Endothelial cell of umbilical vein (primary cell): ENCODE data around the gene SLC8A1. TPM values are rescaled to one million over a fixed set of nuclear protein-coding genes. Genes with fewer than 3 reads are reported as not detected.

Experiments used
- BruUV-seq: library from RNA; stranded (reverse); fragments of 400-500 nt; replicated peaks from 2 replicates; lab custom pipeline; 2021; lab: Mats Ljungman, UMichigan
- CTCF ChIA-PET: fragments of 300-600, 350-600 bp; sonication (Branson Sonifier 250); formaldehyde crosslinking; loops from one replicate; lab custom pipeline; 2021; ENCODE audit warnings: antibody characterized with exemption, inconsistent platforms; lab: Charles Lee
- POLR2A ChIA-PET: fragments of 300-600, 350-600 bp; sonication (Branson Sonifier 250); formaldehyde crosslinking; loops from one replicate; lab custom pipeline; 2021; ENCODE audit warnings: antibody characterized with exemption, inconsistent platforms; lab: Charles Lee
- DNase-seq: peaks from one replicate; pipeline ENCODE4 v3.0.0-alpha.2; 2011; ENCODE audit warnings: low read depth, low spot score
- FAIRE-seq: peaks from 2 replicates; lab custom pipeline; 2011; peaks lifted over from hg19 to GRCh38; lab: Jason Lieb, UNC
- H2AFZ ChIP-seq: 2 replicates; pipeline ENCODE4 v1.6.0; 2012; ENCODE audit warnings: low read depth, low read length, control low read depth, inconsistent platforms
- H3K27ac ChIP-seq: 2 replicates; pipeline ENCODE4 v1.5.1; 2011; ENCODE audit warnings: low read depth, mild to moderate bottlenecking, control low read depth, low read length, moderate library complexity; ENCODE audit not compliant: insufficient read depth
- H3K27me3 ChIP-seq, 2 experiments: 2 replicates each; pipeline versions ENCODE4 v1.6.0 to v1.6.1; 2011; ENCODE audit warnings: low read length in 2 of 2, mixed read lengths in 1 of 2; ENCODE audit not compliant: control insufficient read depth in 2 of 2, insufficient read depth in 2 of 2
- H3K36me3 ChIP-seq, 2 experiments: 2 replicates in 1 of 2; 3 replicates in 1 of 2; pipeline ENCODE4 v1.5.1; 2011; ENCODE audit warnings: low read length in 2 of 2, mild to moderate bottlenecking in 1 of 2, moderate library complexity in 1 of 2; ENCODE audit not compliant: control insufficient read depth in 2 of 2, insufficient read depth in 2 of 2; ENCODE audit errors: extremely low read depth in 1 of 2
- H3K4me1 ChIP-seq: 3 replicates; pipeline ENCODE4 v1.5.1; 2011; ENCODE audit warnings: mild to moderate bottlenecking, low read length; ENCODE audit not compliant: control insufficient read depth, insufficient read depth; ENCODE audit errors: extremely low read depth
- H3K4me2 ChIP-seq: 2 replicates; pipeline ENCODE4 v1.6.1; 2011; ENCODE audit warnings: low read length, control low read depth, mixed read lengths; ENCODE audit not compliant: insufficient read depth
- H3K4me3 ChIP-seq, 3 experiments: fragments of 200-600 bp in 1 of 3; sonication (generic), shearing (Covaris generic) in 1 of 3; replicated peaks in 1 of 3; 2 replicates each; pipeline ENCODE4 v1.5.1; 2011 to 2016; ENCODE audit warnings: control low read depth in 3 of 3, low read length in 3 of 3, mild to moderate bottlenecking in 2 of 3, inconsistent platforms in 1 of 3, low read depth in 1 of 3, moderate library complexity in 1 of 3; ENCODE audit not compliant: insufficient read depth in 1 of 3
- H3K79me2 ChIP-seq: 2 replicates; pipeline ENCODE4 v1.6.0; 2012; ENCODE audit warnings: low read length, inconsistent platforms; ENCODE audit not compliant: control insufficient read depth, insufficient read depth
- H3K9ac ChIP-seq: replicated peaks from 2 replicates; pipeline ENCODE3; 2011; ENCODE audit warnings: low read length, control low read depth; ENCODE audit not compliant: insufficient read depth; ENCODE audit errors: extremely low read depth
- H3K9me1 ChIP-seq: replicated peaks from 3 replicates; pipeline ENCODE4 v1.6.0; 2011; ENCODE audit warnings: mild to moderate bottlenecking, low read length; ENCODE audit not compliant: control insufficient read depth, insufficient read depth; ENCODE audit errors: extremely low read depth
- H3K9me3 ChIP-seq: replicated peaks from 2 replicates; pipeline ENCODE4 v1.5.1; 2012; ENCODE audit warnings: low read length, inconsistent platforms; ENCODE audit not compliant: control insufficient read depth, insufficient read depth
- H4K20me1 ChIP-seq: replicated peaks from 2 replicates; pipeline ENCODE3; 2011; ENCODE audit warnings: mild to moderate bottlenecking, low read length; ENCODE audit not compliant: control insufficient read depth, insufficient read depth; ENCODE audit errors: extremely low read depth
- CTCF ChIP-seq, 2 donors: IDR thresholded peaks; 1 replicate in 1 of 2; 2 replicates in 1 of 2; pipeline ENCODE4 v1.5.1; 2011; ENCODE audit warnings: low read length in 2 of 2, mild to moderate bottlenecking in 2 of 2, moderate library complexity in 2 of 2, control low read depth in 1 of 2, inconsistent platforms in 1 of 2, low read depth in 1 of 2; ENCODE audit not compliant: insufficient read depth in 1 of 2; ENCODE audit errors: extremely low read depth in 1 of 2
- EZH2 ChIP-seq: IDR thresholded peaks from 2 replicates; pipeline ENCODE4 v1.6.1; 2012; ENCODE audit warnings: borderline replicate concordance, low read depth, mild to moderate bottlenecking, moderate library complexity, low read length, inconsistent platforms; ENCODE audit not compliant: severe bottlenecking
- FOS ChIP-seq: IDR thresholded peaks from 2 replicates; pipeline ENCODE4 v1.6.1; 2011; ENCODE audit warnings: mild to moderate bottlenecking, low read length, moderate library complexity, borderline replicate concordance; ENCODE audit not compliant: insufficient read depth
- GATA2 ChIP-seq: IDR thresholded peaks from 2 replicates; pipeline ENCODE4 v1.7.0; 2011; ENCODE audit warnings: low read depth, mild to moderate bottlenecking, moderate library complexity, mixed read lengths, low read length; ENCODE audit not compliant: insufficient read length, insufficient read depth
- JUN ChIP-seq: IDR thresholded peaks from 2 replicates; pipeline ENCODE4 v1.6.1; 2011; ENCODE audit warnings: borderline replicate concordance, low read depth; ENCODE audit not compliant: insufficient read length, insufficient read depth
- MAX ChIP-seq: IDR thresholded peaks from 2 replicates; pipeline ENCODE4 v1.6.1; 2011; ENCODE audit not compliant: insufficient read depth, insufficient read length
- MYC ChIP-seq: IDR thresholded peaks from one replicate; pipeline ENCODE4 v1.6.1; 2011; ENCODE audit warnings: mild to moderate bottlenecking, low read depth, low read length
- POLR2A ChIP-seq: IDR thresholded peaks from 2 replicates; pipeline ENCODE4 v1.6.1; 2012; ENCODE audit warnings: low read depth, mild to moderate bottlenecking, control low read depth, low read length
- POLR2AphosphoS5 ChIP-seq: IDR thresholded peaks from 2 replicates; pipeline ENCODE4 v1.6.1; 2012; ENCODE audit warnings: low read depth, mild to moderate bottlenecking, control low read depth, low read length, moderate library complexity; ENCODE audit not compliant: insufficient read depth
- dilution Hi-C: fragments of 300-500 bp; cut with MboI; formaldehyde crosslinking; loops from one replicate; pipeline ENCODE4 v1.15.0; 2019; ENCODE audit warnings: low sequenced_read_pairs; ENCODE audit not compliant: extremely low pct_ligation_motif_present
- intact Hi-C: fragments of 100-400 bp; cut with micrococcal nuclease; formaldehyde crosslinking; loops from one replicate; pipeline ENCODE4 v1.10.0; 2022
- polyA plus RNA-seq, 4 experiments: library from polyadenylated mRNA; depleted of rRNA in 3 of 4; stranded (reverse) in 3 of 4; unstranded in 1 of 4; fragments of >200 nt; gene quantifications; 2 replicates each; pipeline versions ENCODE4 v1.2.1 to v1.2.3, GENCODE V29; 2011 to 2012; ENCODE audit warnings: missing spikeins in 1 of 4
- total RNA-seq: library from RNA; stranded (reverse); gene quantifications from 2 replicates; pipeline ENCODE4 v1.2.3, GENCODE V29; 2021

SLC8A1 gene
- total and polyA plus RNA-seq, 2 donors (not counting 3 experiments of a cell fraction or from before 2014, with no cell fraction given) = 0.19 to 1.8 TPM

- no peak overlapping the region for H3K4me2 ChIP-seq
- no TSS peak for BruUV-seq
- no peaks in the 10 kb centered on the region for H3K36me3 ChIP-seq
- H3K27ac ChIP-seq = no peak overlapping the region
- ChIA-PET CTCF (interaction anchor here (0.8 kb wide), 1 partner anchor 14 kb away, joined by 3 read pairs; no protein-coding TSS in a partner anchor), POLR2A (no interaction called here)
- intact Hi-C loops (no loop called here), dilution Hi-C loops (no loop called here)
- no peaks in the 10 kb centered on the region for H3K9me1 ChIP-seq
- no peaks in the 10 kb centered on the region for H3K27me3 ChIP-seq
- H2AFZ ChIP-seq = no peak overlapping the region
- no peaks in the 10 kb centered on the region for H3K4me1 ChIP-seq
- no peak for DNase-seq
- H4K20me1 ChIP-seq = no peaks in the 10 kb centered on the region
- no peak overlapping the region for H3K4me3 ChIP-seq
- TF ChIP-seq POLR2AphosphoS5 = no peak
- no peak for TF ChIP-seq MAX
- TF ChIP-seq JUN = no peak
- TF ChIP-seq POLR2A = no peak
- TF ChIP-seq GATA2 = no peak
- TF ChIP-seq FOS = no peak
- no peak for TF ChIP-seq MYC
- no peak for TF ChIP-seq CTCF (IDR thresholded peaks at IDR 0.05; ENCODE audit: extremely low read depth in 1 of 2, insufficient read depth in 1 of 2, low read depth in 1 of 2, low read length in 2 of 2)
- no peak for TF ChIP-seq EZH2
- no peaks in the 10 kb centered on the region for H3K9me3 ChIP-seq
- no peak for FAIRE-seq
- H3K9ac ChIP-seq = no peak overlapping the region
- no peaks in the 10 kb centered on the region for H3K79me2 ChIP-seq
These were observed 81.9 kb downstream of the SLC8A1 start for GRCh38 chr2:40370007-40370395.
